SK-N-SH (cell line): ENCODE data around the gene PLSCR2.

Experiments
- CTCF ChIP-seq: fragments of 200-600 bp; sonication (generic); IDR thresholded peaks from 2 replicates; pipeline ENCODE4 v1.6.1; 2017; ENCODE audit warnings: antibody characterized with exemption, mild to moderate bottlenecking, moderate library complexity
- SIN3A ChIP-seq: IDR thresholded peaks from 2 replicates; pipeline ENCODE4 v1.6.1; 2012; ENCODE audit warnings: low read depth, mild to moderate bottlenecking, low read length, moderate library complexity, borderline replicate concordance
- TEAD4 ChIP-seq: IDR thresholded peaks from 2 replicates; pipeline ENCODE4 v1.4.0; 2012; ENCODE audit warnings: mild to moderate bottlenecking, borderline replicate concordance; ENCODE audit not compliant: insufficient read depth
- YY1 ChIP-seq: IDR thresholded peaks from 2 replicates; pipeline ENCODE4 v1.4.0; 2012; ENCODE audit warnings: low read depth, mild to moderate bottlenecking

DNA sequence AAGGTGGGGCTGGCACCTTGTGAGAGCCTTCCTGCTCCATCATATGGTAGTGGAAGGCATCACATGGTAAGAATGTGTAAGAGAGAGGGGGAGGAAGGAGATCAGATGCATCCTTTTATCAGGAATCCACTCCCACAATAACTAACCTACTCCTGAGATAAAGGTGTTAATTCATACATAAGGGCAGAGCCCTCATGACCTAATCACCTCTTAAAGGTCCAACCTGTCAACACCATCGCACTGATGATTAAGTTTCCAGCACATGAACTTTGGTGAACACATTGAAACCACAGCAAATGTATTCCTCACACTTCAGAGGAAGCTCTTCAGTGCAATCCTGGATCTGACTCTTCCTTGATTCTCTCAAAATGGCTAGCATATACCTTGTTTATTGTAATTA, 55.4 kb downstream of the PLSCR2 start:
- TF ChIP-seq CTCF (no peak), TEAD4 (no peak), YY1 (no peak), SIN3A (no peak)
